IPS DF 4.7 (cell line): ENCODE results near the gene CBARP.

Experiments used
- DNase-seq: peaks from one replicate; pipeline ENCODE4 v3.0.0-alpha.2; 2013; ENCODE audit warnings: low spot score; ENCODE audit errors: extremely low read depth

CBARP gene

GRCh38 chr19:1227304-1228054, 10.3 kb downstream of the CBARP start:
- DNase-seq: no peak

GRCh38 chr19:1226522-1227303, 11.1 kb downstream of the CBARP start:
- no peak for DNase-seq

GRCh38 chr19:1226227-1226518, 11.6 kb downstream of the CBARP start:
- DNase-seq: no peak

GRCh38 chr19:1225440-1226226, 12.2 kb downstream of the CBARP start:
- DNase-seq: no peak

DNA sequence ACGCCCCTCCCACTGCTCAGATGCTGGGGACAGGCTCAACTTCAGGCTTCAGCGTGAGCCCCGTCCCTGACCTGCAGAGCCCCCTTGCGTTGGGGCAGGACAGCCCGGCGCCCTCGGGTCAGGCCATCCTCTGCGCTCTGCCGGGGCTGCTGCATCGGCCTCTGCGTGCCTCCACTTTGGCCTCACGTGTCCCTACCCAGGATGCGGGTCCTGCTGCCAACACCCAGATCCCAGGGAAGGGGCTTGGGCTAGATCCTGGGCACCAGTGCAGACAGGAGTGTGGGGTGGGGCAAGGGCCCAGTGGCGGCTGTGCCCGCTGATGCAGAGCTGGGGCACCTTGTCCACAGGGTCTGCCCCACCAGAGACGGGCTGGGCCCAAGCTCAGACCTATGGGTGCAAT, 13.0 kb downstream of the CBARP start:
- no peak for DNase-seq

DNA sequence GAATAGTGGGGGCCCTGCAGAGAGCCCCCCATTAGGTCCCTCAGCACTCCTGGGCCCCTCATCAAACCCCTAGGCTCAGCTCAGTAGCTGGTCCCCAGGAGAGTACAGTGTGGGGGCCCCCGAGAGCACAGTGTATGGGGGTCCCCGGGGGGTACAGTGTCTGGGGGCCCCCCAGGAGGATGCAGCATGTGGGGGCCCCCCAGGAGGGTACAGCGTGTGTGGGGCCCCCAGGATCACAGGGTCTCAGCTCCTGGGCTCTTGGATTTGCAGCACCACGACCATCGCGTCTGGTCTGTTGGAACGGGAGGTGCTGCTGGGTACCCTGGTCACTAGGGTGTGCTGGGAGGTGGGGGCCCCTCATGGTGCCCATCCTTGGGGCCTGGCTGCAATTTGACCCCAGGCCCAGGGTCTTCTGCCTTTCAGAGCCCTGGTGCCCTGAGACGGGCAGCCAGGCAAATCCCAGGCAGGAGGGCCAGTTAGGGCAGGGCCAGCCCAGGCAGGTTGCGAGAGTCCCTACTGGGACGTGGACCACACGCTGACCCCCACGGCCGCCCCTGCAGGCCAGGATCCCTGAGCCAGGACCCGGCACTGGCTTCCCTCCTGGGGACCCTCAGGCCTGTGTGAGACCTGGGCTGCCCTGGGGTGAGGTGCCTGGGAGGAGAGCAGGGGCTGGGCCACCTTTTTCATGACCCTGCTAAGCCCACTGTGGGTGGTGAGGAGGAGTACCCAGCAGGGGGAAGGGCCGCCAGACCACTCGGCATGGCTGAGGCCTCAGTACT, 13.6 kb downstream of the CBARP start:
- DNase-seq: no peak

- DNase-seq: no peak
These were observed 14.6 kb downstream of the CBARP start for GRCh38 chr19:1223018-1223855.

GRCh38 chr19:1222394-1222793, 15.4 kb downstream of the CBARP start:
- DNase-seq: no peak

GRCh38 chr19:1221904-1222255, 15.9 kb downstream of the CBARP start:
- no peak for DNase-seq

DNA sequence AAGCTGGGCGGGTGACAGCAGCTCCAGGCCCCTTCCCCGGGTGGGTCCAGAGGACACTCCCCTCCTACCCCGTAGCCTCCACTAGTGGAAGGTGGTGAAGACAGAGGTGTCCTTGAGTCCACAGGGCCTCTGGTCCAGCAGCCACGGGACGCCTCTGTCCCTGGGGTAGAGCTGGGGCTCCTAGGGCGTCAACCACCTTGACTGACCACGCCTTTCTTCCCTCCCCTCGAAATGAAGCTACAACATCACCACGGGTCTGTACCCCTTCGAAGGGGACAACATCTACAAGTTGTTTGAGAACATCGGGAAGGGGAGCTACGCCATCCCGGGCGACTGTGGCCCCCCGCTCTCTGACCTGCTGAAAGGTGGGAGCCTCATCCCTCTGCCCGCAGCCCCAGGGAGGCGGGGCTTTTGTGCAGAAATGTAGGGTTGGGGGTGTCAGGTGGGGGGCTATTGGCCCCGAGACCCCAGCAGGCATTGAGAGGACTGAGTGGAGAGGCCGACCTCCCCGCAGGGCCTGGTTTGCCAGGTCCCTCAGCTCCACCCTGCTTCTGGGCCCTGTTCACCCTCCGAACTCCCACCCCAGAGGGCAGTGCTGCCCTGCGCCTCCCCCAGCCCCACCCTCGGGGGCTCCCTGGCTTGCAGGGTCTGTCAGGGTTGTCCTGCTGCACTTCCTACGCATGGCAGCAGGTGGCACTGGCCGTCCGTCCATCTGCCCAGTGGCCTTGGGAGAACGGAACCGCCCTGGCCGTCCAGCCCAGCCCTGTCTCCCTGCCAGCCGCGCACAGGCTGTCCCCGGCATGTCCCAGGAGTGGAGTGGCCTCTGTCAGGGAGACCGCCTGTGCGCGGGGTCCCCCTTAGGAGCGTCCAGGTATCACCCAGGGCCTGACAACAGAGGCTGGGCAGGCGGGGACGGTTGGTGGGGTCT, 16.6 kb downstream of the CBARP start:
- no peak for DNase-seq

- no peak for DNase-seq
These were observed 17.3 kb downstream of the CBARP start for GRCh38 chr19:1220477-1220930.

DNA sequence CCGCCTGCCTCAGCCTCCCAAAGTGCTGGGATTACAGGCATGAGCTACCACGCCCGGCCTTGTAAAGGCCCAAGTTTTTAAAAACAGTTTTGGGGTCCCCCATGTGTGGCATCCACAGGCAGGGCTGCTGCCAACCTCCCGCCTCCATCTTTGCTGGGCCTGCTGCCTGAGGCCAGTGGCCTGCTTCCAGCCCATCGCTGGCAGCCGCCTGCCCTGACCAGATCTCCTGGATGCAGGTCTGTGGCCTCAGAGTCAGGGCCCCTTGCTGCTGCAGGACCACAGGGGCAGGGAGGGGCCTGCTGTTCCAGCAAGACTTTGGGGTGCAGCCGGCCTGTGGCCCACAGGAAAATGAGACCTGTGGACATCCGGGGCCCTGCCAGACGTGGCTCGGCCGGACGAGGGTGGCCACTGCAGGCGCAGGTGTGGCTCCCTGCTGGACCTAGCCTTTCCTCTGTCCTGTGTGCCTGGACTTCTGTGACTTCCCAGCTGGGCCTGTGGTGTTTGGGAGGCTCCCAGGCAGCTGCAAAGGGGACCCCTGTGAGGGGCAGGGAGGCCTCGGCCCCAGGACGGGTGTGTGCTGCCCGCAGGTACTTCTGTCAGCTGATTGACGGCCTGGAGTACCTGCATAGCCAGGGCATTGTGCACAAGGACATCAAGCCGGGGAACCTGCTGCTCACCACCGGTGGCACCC, 17.9 kb downstream of the CBARP start:
- DNase-seq: no peak

DNA sequence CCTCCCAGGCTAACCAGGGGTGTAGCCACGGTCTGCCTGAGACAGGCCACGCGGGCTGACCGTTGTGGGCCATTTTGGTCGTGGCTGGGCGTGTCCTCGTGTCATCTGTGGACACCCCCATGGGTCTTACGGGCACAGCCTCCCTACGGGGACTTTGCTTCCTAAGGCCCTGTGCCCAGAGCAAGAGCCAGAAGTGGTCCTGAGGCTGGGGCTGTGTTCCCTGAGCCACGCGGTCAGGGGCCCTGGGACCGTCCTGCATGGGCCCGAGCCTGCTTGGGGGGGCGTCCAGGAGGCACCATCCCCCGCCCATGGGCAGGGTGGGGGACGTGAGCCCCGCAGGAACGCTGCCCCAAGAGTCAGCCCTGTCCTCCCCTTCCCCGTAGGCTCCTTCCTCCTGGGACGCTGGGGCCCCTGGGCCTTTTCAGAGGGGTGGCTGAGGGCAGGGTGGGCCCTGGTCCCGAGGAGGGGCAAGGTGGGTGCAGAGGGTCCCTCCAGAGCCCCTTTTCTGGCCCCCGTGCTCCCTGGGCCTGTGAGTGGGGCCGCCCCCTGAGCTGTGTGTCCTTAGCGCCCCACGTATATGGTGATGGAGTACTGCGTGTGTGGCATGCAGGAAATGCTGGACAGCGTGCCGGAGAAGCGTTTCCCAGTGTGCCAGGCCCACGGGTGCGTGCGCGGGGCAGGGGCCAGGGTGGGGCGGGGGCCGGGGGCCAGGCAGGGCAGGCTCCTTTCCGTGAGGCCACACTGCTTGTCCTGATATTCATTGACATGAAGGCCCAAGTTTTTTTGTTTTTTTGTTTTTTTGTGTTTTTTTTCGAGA, 18.8 kb downstream of the CBARP start:
- DNase-seq: no peak

GRCh38 chr19:1217366-1217765, 20.4 kb downstream of the CBARP start:
- DNase-seq: no peak

- DNase-seq: no peak
These were observed 21.0 kb downstream of the CBARP start for GRCh38 chr19:1216756-1217155.

DNA sequence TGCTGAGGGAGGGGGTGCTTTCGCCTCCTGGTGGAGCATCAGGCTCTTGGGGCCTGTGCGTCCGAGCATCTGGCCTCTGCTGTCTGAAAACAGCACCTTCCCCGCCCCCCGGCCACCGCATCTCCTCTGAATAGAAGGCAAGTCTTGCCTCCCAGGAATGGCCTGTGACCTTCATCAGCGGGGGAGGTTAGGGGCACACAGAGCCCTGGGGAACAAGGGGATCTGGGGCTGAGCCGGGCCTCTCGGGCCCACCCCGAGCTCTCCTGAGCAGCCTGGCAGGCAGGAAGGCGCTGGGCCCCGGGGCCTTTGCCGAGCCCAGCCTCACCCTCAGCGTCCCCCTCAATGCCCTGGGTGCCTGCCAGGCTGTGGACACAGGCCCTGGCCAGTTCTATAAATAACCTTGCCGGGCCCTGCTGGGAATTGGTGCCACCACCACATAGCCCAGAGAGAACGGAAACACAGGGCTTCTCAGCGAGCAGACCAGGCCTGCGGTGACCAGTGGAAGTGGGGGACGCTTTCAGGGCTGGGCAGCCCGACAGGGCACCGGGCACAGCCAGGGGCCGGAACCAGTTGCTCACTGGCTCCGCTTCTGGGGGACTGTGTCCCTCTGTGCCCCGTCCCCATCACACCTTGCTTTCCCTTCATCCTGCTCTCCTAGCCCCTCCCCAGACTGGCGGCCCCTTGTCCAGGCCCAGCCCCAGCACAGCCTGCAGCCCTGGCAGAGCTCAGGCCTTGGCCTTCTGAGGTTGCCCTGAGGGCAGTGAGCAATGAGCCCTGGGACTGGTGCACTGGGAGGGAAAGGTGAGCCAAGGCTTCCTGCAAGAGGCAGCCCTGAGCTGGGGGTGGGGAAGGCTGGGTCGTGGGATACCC, 22.7 kb downstream of the CBARP start:
- no peak for DNase-seq

GRCh38 chr19:1214299-1214861, 23.4 kb downstream of the CBARP start:
- no peak for DNase-seq
